Measurements from ENCODE around the gene MRPS25.

- TF ChIP-seq, protein P1, sequence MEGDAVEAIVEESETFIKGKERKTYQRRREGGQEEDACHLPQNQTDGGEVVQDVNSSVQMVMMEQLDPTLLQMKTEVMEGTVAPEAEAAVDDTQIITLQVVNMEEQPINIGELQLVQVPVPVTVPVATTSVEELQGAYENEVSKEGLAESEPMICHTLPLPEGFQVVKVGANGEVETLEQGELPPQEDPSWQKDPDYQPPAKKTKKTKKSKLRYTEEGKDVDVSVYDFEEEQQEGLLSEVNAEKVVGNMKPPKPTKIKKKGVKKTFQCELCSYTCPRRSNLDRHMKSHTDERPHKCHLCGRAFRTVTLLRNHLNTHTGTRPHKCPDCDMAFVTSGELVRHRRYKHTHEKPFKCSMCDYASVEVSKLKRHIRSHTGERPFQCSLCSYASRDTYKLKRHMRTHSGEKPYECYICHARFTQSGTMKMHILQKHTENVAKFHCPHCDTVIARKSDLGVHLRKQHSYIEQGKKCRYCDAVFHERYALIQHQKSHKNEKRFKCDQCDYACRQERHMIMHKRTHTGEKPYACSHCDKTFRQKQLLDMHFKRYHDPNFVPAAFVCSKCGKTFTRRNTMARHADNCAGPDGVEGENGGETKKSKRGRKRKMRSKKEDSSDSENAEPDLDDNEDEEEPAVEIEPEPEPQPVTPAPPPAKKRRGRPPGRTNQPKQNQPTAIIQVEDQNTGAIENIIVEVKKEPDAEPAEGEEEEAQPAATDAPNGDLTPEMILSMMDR (IDR thresholded peaks at IDR 0.05) = no peak
- TF ChIP-seq POLR2A (IDR thresholded peaks at IDR 0.05) = no peak
Observed at GRCh38 chr3:15113471-15113870, 48.4 kb upstream of the MRPS25 start.
